Measurements from ENCODE around the gene UBR1.

The UBR1 gene

GRCh38 chr15:43107751-43108150 lies 1.9 kb upstream of the UBR1 start:
- DNase-seq (ENCODE audit: low spot score) = no peak

- DNase-seq (ENCODE audit: low spot score) = no peak
These were observed 620 bp upstream of the UBR1 start for GRCh38 chr15:43106486-43106829.

GRCh38 chr15:43105077-43105736 lies 631 bp downstream of the UBR1 start:
- DNase-seq (ENCODE audit: low spot score) = no peak

DNA sequence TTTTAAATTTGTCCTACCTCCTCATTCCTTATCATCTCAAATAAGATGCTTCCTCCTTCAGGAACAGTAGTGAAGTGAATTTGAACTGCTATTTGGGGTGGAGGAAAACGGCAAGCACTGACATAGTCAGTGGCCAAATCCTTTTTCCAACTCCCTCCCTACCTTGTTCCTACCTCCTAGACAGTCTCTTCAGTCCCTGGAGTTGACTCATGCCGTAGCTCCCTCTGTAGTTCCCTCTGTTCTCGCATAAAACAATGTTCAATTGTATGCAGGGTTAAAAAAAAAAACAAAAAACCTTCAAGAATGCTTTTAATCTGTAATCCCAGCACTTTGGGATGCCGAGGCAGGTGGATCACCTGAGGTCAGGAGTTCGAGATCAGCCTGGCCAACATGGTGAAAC lies 1.4 kb downstream of the UBR1 start:
- DNase-seq (ENCODE audit: low spot score) = no peak

DNA sequence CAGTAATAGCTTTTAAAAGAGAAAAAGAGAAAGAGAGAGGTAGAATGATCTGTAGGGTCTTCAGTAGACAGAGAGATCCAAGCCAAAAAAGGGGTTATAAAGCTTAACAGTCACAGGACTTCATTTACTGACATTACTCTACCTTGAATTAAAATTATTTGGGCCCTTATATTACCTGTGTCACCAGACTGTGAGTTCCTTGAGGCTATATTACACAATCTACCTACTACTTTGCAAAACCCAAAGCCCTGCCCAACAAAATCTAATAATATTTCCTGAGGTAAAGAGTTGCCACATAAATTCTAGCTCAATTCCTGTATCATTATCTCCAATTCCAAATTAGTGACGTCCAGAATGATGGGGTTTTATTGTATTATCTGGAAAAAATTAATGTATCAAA lies 1.9 kb downstream of the UBR1 start:
- DNase-seq (ENCODE audit: low spot score) = no peak

DNA sequence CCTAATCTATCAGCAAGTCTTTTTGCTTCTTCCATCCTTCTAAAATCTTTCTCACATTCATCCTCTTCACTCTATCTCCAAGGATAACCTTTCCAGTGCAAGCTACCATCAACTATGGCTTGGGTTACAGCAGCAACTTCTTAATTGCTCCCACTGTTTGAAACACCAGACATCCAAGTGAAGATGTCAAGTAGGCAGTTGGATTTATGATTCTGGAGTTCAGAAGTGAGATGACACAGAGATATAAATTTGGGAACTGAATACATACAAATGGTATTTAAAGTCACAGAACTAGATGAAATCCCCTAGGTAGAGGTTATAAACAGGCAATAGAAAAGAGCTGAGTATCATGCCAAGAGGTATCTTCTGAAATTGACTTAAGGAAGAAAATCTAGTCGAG lies 3.7 kb downstream of the UBR1 start:
- no peak for DNase-seq (ENCODE audit: low spot score)

DNA sequence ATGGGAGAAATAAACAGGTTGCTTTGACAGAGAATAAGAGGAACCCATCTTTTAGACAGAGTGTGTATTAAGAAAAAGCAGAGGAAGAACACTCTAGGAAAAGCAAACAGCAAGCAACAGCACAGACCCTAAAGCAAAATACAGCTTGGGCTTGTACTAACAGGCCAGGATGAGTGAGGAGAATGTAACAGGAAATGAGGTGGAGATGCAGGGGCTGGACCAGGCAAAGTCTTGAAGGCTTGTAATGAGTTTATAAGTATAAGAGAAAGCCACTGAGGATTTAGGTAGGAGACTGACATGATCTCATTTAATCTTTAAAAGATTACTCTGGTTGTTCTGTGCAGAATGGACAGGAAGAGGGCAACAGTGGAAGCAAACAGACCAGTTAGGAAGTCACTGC lies 4.9 kb downstream of the UBR1 start:
- DNase-seq (ENCODE audit: low spot score) = no peak

GRCh38 chr15:43099105-43099845 lies 6.6 kb downstream of the UBR1 start:
- DNase-seq (ENCODE audit: low spot score) = no peak

DNA sequence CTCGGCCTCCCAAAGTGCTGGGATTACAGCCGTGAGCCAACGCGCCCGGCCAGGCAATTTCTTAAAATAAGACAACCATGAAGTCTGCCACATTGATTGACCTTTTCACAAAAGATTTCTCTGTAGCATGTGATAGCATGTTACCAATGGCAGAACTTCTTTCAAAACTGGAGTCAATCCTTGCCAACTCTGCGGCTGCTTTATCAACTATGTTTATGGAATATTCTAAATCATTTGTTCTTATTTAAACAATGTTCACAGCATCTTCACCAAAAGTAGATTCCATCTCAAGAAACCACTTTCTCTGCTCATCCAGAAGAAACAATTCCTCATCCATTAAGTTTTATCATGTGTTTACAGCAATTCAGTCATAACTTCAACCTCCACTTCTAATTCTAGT lies 9.4 kb downstream of the UBR1 start:
- DNase-seq (ENCODE audit: low spot score) = no peak

- no peak for DNase-seq (ENCODE audit: low spot score)
These were observed 10.0 kb downstream of the UBR1 start for GRCh38 chr15:43095708-43096347.

DNA sequence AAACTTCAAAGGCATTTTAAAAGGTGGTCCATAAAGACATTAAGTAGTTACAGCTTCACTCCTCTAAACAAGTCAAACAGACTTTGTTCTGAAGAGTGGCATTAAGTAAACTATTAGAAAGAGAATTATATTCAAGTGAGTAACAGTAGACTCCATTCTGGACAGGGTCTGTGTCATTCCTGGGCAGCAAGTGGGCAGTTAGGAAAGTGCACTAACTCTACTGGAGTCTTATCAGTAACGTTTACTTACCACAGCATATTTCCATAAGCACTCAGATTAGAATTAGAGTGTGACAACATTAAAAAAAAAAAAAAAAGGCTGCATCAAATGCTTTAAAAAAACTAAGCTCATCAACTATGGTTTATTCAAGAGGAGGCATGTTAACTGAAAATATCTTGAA lies 10.6 kb downstream of the UBR1 start:
- DNase-seq (ENCODE audit: low spot score) = no peak

GRCh38 chr15:43094416-43095030 lies 11.3 kb downstream of the UBR1 start:
- no peak for DNase-seq (ENCODE audit: low spot score)

DNA sequence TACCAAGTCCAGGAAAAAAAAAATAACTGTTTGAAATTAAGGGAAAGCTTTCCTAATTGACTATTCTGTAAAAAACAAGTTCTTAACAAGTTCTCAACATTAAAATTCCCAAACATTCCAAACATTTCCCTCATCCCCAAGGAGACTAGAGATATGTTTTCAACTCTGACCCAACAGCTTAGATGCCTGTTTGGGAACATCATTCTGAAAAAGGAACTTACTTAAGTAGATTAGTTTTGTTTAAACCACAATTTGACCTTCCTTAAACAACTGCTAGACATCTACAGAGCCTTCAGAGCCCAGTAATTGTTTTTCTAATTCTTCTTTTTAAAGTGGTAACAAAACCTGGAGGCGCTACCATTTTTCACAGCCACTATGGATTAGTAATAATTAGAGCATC lies 12.8 kb downstream of the UBR1 start:
- no peak for DNase-seq (ENCODE audit: low spot score)

DNA sequence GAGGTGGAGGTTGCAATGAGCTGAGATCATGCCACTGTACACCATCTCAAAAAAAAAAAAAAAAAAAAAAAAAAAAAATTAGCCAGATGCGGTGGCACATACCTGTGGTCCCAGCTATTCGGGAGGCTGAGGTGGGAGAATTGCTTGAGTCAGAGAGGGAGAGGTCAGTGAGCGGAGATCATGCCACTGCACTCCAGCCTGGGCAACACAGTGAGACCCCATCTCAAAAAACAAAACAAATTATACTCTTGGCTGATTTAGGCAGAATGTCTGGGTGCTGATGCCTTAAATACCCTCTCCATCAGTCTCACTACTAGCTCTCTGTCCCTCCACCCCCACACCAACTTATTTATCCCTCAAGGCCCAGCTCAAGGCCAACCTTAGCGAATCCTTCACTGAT lies 14.0 kb downstream of the UBR1 start:
- DNase-seq (ENCODE audit: low spot score) = no peak

DNA sequence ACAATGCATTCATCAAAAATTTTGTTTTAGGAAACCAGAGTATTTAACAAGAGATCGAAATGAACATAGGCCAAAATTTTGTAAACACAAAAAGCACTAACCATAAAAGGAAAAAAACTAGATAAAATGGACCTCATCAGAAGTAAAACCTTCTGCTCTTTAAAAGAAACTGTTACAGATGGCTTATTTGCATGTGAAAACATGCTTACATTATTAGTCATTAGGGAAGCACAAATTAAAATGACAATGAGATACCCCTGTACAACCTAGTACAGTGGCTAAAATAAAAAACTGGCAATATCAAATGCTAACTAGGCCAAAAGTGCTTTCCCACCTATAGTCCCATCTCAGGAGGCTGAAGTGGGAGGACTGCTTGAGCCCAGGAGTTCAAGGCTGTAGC lies 19.3 kb downstream of the UBR1 start:
- DNase-seq (ENCODE audit: low spot score) = no peak

DNA sequence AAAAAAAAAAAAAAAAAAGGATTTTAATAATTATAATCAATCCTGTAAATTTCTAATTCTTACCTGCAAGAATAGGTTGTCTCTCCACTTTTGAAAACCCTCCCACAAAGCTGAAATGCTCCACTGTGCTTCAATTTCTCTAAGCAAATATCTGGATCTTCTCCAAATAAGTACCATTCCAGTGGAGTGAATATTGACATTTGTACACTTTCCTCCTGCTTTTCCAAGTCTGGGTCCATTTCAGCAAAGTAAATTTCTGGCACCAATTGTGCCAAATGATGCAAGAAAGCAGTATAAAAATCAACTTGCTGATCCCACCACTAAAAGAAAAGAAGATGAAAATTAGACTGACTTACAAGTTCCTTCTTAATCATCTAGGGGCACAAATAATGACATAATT lies 19.9 kb downstream of the UBR1 start:
- DNase-seq (ENCODE audit: low spot score) = no peak

DNA sequence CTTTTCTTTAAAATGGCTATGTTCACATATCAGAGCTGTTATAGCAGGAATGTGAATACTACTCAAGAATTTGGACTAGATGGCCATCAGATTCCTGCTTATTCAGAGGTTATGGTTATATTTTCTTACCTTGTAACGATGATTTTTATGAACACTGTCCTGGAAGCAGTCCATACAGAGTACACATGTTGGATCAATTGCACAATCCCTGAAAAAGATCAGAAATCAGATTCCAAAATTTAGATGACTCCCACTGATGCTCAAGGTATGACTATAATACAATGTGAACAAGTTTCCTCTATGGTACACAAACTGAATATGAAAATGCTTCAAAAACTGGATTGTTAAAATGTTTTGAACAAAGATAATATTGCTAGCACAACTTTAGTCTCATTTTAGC lies 23.3 kb downstream of the UBR1 start:
- DNase-seq (ENCODE audit: low spot score) = no peak

DNA sequence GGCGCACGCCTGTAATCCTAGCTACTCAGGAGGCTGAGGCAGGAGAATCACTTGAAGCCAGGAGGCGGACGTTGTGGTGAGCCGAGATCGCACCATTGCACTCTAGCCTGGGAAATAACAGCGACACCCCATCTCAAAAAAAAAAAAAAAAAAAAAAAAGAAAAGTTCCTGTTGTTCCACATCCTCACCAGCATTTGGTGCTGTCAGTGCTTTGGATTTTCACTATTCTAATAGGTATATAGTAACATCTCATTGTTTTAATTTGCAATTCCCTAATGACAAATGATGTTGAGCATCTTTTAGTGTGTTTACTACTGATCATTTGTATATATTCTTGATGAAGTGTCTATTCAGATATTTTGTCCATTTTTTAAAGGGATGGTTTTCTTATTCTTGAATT lies 24.6 kb downstream of the UBR1 start:
- no peak for DNase-seq (ENCODE audit: low spot score)

DNA sequence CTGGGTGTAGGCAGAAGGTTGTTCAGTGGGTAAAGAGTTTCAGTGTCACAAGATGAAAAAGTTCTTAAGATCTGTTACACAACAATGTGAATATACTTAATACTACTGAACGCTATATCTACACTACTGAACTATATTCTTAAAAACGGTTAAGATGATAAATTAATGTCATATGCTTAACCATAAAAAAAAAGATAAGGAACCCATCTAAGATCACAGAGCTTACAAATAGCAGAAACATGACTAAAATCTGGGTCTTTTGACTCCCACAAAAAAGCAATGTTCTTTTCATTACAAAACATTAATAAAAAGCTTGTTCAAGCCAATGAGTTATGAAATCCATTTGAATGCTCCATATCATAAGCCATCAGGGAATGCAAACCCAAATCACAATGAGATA lies 34.4 kb downstream of the UBR1 start:
- DNase-seq (ENCODE audit: low spot score) = no peak

DNA sequence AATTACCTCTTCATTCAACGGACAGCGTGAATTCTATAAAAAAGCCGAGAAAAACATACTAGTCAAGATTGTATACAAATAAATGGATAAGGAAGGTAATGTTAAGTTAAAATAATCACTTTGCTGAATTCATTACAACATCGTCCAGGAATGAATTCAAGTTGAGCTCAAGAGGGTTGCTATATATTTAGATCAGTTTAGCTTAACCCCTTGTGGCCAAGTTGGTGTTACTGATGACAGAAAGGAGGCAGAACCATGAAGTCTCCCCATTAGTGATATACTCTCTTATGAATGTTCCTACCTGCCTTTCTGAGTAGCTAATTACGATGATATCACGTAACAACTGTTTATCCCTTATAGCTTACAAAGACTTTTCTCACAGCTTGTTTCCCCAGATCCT lies 34.9 kb downstream of the UBR1 start:
- DNase-seq (ENCODE audit: low spot score) = no peak

DNA sequence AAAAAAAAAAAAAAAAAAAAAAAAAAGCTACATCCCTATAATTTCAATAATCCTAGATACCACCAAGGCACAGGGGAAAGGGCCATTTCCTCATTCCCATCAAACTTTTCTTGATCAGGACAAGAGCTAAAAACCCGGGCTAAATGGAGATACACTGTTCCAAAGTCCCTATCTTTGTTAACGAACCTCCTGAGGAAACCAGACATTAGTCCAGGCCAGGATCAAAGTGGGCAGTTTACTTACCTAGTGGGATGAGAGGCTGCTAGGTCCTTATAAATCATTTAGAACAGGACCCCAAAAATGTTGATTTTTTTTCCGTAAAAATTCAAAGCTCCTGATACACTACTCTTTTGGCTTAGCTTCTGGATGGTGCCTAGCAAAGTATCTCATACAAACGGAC lies 35.6 kb downstream of the UBR1 start:
- DNase-seq (ENCODE audit: low spot score) = no peak

- no peak for DNase-seq (ENCODE audit: low spot score)
These were observed 37.9 kb downstream of the UBR1 start for GRCh38 chr15:43067717-43068461.

GRCh38 chr15:43056696-43057095 lies 49.1 kb downstream of the UBR1 start:
- no peak for DNase-seq (ENCODE audit: low spot score)
